Ureter (tissue), 1 donor: Measurements from ENCODE around the gene NACA. TPM values are rescaled to one million over a fixed set of nuclear protein-coding genes. Genes with fewer than 3 reads are reported as not detected.

Experiments used
- DNase-seq: peaks from one replicate; pipeline ENCODE4 v3.0.0-alpha.2; 2020; ENCODE audit warnings: low spot score
- total RNA-seq: library from RNA; stranded (reverse); gene quantifications from one replicate; pipeline ENCODE4 v1.2.4, GENCODE V29; 2023
- donor health status: DM: yes; HTN: yes; CAD: no.

Gene NACA
- total RNA-seq, 1 donor from 2014 or later, result 1,021 TPM

- peak; percentile 99 for DNase-seq
These were observed 36.8 kb downstream of the NACA start, which contains the start of gene PTGES3 for GRCh38 chr12:56688129-56688845. Gene PTGES3, minus strand, starts transcription at chr12:56688284. Its CDS starts 285 bp downstream, at chr12:56687999.

- DNase-seq, result peak; percentile 60
These were observed 37.6 kb downstream of the NACA start for GRCh38 chr12:56687223-56688128.

GRCh38 chr12:56684745-56685359, 40.2 kb downstream of the NACA start:
- no peak for DNase-seq

GRCh38 chr12:56682323-56682722, 42.8 kb downstream of the NACA start:
- no peak for DNase-seq

- DNase-seq, result no peak
These were observed 45.1 kb downstream of the NACA start for GRCh38 chr12:56679883-56680575.

GRCh38 chr12:56678852-56679251, 46.2 kb downstream of the NACA start:
- DNase-seq, result no peak

- DNase-seq, result no peak
These were observed 47.4 kb downstream of the NACA start for GRCh38 chr12:56677680-56678079.

- DNase-seq, result no peak
These were observed 48.1 kb downstream of the NACA start for GRCh38 chr12:56676851-56677580.

GRCh38 chr12:56671608-56672007, 53.5 kb downstream of the NACA start:
- no peak for DNase-seq

- DNase-seq, result peak; percentile 6
These were observed 54.3 kb downstream of the NACA start for GRCh38 chr12:56670836-56671235.

GRCh38 chr12:56668197-56668457, 57.0 kb downstream of the NACA start:
- DNase-seq, result no peak

Other genes with a start within 250 kb of the NACA start
- 4.5 TPM for gene GLS2, start 237.1 kb downstream of the NACA start, total RNA-seq
- 49.4 TPM for gene RBMS2, start 203.5 kb downstream of the NACA start, total RNA-seq
- gene BAZ2A, start 95.0 kb downstream of the NACA start, total RNA-seq, result 141 TPM
- gene ATP5F1B, start 79.3 kb downstream of the NACA start, total RNA-seq, result 601 TPM
- gene PTGES3, start 37.0 kb downstream of the NACA start, total RNA-seq, result 212 TPM
- 4.6 TPM for gene PRIM1, start 27.0 kb upstream of the NACA start, total RNA-seq
- 1.1 TPM for gene HSD17B6, start 38.0 kb upstream of the NACA start, total RNA-seq
- gene SDR9C7, start 209.1 kb upstream of the NACA start, total RNA-seq, result not detected
- 0.83 TPM for gene RDH16, start 232.3 kb upstream of the NACA start, total RNA-seq